Activated gamma-delta T cell (primary cell): ENCODE data around the gene TNFRSF25.
"Not testable (repeated sequence)": the region's sequence is repeated elsewhere in the genome, so short reads cannot be mapped to it uniquely, and the experiment has no call there.

ENCODE experiments used
- DNase-seq: peaks from one replicate; lab custom pipeline; 2025; lab: John Stamatoyannopoulos, UW

Gene TNFRSF25

DNA sequence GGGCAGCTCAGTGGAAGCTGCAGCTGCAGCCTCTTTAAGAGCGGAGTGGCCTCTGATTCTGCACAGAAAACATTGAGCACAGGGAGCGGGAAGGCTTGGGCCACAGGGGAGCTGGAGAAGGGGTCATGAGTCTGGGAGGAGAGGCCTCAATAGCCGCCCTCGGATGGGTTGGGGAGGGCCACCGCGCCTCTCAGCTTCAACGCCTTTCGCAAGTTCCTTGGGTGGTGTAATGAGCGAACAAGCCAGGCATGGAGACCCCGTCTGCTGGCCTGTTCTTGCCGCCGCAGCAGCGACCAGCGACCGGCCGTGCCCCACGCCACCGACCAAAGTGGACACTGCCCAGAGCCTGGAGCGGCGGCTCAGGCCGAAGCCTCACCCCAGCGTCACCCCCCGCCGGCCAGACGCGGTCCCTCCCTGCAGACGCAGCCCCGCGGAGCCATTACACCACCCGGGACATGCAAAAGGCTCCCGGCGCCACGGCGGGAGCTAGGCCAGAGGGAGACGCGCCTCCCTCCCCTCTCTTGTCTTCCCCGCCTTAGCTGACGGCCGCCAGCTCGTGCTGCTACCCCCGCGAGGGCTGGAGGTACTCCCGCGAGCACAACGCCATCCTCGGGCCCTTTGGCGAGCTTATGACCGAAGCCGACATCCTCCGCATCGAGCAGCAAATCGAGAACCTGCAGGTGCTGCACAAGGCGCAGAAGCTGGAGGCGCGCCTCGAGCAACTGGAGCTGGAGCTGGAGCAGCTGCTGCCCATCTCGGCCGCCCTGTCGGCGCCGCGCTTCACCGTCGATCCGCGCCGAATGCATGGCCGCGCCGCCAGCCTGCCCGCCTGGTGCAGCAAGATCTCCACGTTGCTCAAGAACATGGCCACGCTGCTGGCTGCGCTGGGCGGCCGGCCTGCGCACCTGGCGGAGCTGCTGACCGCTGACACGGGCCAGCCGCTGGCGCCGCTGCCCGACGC is 11.8 kb downstream of the TNFRSF25 start:
- not testable (repeated sequence) for DNase-seq

- no peak for DNase-seq
These were observed 15.0 kb downstream of the TNFRSF25 start for GRCh38 chr1:6450943-6451373.

GRCh38 chr1:6450486-6450885 is 15.5 kb downstream of the TNFRSF25 start:
- DNase-seq: not testable (repeated sequence)

GRCh38 chr1:6450005-6450450 is 15.9 kb downstream of the TNFRSF25 start:
- no peak for DNase-seq

DNA sequence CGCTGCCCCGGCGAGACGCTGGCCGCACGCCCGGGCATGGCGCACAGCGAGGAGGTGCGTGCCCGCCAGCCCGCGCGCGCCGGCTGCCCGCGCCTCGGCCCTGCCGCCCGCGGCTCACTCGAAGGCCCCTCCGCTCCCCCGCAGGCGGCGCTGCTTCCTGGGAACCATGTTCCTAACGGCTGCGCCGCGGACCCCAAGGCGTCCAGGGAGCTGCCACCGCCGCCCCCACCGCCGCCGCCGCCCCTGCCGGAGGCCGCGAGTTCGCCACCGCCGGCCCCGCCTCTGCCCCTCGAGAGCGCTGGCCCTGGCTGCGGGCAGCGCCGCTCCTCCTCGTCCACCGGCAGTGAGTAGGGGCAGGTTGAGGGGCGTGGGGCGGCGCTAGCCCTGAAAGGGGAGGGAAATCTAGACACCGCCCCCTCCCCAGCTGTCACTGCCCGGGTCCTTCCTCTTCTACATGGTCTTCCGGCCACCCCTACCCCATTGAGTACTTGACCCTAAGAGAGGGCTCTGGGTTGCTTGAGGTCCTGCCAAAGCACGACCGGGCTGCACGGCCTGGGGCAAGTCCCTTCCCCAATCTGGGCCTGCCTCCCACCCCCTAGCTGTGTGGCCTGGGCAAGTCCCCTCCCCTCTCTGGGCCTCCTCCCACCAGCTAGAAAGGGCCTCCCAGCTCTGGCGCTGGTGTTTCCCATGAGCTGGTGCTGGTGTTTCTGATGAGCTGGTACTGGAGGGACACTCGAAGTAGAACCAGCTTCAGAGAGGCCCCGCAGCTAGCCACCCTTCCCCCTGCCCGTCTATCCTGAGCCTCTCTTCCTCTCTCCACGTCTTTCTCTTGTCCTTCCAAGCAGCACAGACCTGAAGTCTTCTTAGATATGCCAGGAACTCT is 17.0 kb downstream of the TNFRSF25 start:
- no peak for DNase-seq

DNA sequence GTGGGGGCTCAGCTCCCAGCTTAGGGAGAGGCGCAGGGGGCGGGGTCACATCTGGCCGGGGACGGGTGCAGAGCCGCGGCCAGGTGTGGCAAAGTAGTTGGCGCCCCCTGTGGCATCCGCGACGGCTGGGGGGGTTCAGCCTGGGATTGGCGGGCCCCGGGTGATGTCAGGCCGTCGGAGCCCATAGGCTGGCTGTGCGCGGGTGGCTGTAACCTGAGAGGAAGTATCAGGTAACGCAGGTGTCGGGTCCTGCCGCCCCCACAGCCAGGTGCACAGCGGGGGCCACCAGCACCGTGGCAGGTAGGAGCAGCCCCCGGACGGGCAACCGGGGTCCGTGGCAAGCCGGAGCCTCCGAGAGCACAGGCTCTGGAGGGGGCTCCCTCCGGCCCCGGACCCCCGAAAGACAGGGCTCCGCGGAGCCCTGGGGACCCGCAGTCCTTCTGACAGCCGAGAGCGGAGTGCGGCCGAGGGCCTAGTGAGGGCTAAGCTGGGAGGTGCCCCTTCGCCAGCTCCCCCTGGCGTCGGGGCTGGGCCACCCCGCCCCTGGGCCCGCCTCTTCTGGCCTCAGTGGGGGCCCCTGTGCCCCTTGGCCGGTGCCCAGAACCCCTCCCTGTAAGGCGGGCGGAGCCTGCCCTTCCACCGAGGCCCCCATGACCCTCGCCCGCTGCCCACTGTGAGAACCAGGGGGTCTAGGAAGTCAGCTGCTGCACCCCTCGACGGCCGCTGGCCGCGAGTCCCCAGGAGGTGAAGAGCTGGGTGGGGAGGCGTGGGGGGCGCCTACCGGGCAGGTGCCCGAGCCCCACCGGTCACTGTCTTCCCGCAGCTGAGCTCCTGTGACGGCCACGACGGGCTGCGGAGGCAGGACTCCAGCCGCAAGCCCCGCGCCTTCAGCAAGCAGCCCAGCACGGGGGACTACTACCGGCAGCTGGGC is 17.9 kb downstream of the TNFRSF25 start:
- DNase-seq: no peak

GRCh38 chr1:6447016-6447817 is 18.8 kb downstream of the TNFRSF25 start:
- DNase-seq: no peak

- no peak for DNase-seq
These were observed 19.3 kb downstream of the TNFRSF25 start for GRCh38 chr1:6446665-6447015.

- not testable (repeated sequence) for DNase-seq
These were observed 20.0 kb downstream of the TNFRSF25 start for GRCh38 chr1:6445929-6446328.

GRCh38 chr1:6445062-6445763 is 20.8 kb downstream of the TNFRSF25 start:
- DNase-seq: no peak

DNA sequence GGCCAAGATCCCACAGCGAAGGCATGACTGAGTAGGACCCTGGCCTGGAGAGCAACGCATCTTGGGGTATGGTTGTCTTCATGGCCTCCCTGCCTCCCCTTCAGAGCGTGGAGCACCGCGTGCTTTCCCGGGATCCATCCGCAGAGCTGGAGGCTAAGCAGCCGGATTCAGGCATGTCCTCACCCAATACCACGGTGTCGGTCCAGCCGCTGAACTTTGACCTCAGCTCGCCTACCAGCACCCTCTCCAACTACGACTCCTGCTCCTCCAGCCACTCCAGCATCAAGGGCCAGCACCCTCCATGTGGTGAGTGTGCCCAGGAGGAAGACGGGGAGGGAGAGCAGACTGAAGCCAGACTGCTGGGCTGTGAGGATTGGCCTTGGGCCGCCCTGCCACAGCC is 21.6 kb downstream of the TNFRSF25 start:
- DNase-seq: no peak

DNA sequence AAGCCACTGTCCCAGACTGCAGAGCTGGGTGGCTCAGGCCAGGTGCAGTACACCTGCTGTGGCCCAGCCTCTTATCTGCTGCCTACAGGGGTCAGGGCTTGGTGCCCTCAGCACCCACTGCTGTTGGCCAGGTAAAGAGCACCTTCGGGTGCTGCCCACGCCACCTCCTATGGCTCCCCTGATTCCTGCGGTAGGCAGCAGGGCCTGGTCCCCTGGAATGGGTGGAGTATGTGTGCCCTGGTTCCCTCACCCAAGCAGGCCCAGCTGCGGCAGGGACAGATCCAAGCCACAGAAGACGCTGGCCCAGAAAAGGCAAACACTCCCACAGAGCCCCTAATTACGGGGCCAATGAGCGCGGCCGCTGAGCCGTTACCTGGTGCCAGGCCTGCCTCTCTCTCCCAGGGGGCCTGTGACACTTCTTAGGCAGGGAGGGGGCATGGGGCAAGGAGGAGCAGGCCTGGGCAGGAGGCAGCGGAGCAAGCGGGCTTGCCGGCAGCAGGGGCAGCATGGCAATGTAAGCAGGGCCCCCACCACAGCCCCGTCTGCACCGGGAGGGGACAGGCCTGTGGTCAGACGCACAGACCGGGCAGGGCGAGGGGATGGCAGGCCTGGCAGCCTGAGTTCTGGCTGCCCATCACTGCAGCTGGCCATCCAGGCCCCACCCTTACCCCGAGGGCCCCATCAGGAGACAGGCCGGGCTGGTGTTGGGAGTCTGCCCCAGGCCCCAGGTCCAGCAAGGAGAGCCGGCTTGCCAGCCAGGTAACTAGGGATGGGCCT is 22.4 kb downstream of the TNFRSF25 start:
- DNase-seq: no peak

DNA sequence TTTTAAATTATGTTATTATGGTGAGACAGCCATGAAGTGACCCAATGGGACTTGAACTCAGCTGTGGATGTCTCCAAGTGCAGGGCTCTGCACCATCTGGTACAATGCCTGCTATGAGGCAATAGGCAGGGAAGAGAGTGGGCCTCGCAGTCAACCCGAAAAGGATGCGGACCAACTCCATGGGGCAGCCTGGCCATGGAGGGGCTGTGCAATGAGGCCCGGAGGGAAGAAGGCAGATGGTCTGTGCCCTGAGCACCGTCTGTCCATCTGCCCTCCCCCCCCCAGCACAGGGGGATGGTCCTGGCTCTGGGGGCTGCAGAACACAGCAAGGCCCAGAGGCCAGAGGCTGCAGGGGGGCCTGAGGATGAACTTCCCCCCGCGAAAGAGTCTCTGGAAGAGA is 24.4 kb downstream of the TNFRSF25 start:
- no peak for DNase-seq

GRCh38 chr1:6440198-6441126 is 25.5 kb downstream of the TNFRSF25 start:
- DNase-seq: peak; percentile 60

- no peak for DNase-seq
These were observed 27.9 kb downstream of the TNFRSF25 start for GRCh38 chr1:6438047-6438525.

- DNase-seq: not testable (repeated sequence)
These were observed 28.8 kb downstream of the TNFRSF25 start for GRCh38 chr1:6437012-6437700.

DNA sequence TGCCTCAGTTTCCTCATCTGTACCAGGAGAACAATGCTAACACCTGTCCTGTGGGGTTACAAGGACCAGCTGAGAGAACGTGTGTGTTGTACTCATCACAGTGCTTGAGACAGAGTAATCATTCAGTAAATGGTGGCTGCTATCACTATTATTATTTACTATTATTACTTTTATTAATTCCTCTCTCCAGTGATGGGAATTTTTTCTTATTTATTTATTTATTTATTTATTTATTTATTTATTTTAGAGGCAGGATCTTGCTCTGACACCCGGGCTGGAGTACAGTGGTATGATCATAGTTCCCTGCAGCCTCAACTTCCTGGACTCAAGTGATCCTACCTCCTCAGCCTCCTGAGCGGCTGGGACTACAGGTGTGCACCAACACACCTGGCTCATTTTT is 29.7 kb downstream of the TNFRSF25 start:
- not testable (repeated sequence) for DNase-seq
